ENCODE measurements around the gene TTC9.

- TF ChIP-seq NR1H2 (CRISPR knock-in tag; IDR thresholded peaks at IDR 0.05) (no peak), GABPB1 (CRISPR knock-in tag; IDR thresholded peaks at IDR 0.05) (no peak), HMGXB4 (CRISPR knock-in tag; IDR thresholded peaks at IDR 0.05) (no peak), JUN (CRISPR knock-in tag; IDR thresholded peaks at IDR 0.05) (no peak), CREM (CRISPR knock-in tag; IDR thresholded peaks at IDR 0.05) (no peak), ZBTB21 (CRISPR knock-in tag; IDR thresholded peaks at IDR 0.05; ENCODE audit: borderline replicate concordance) (no peak), CBFB (CRISPR knock-in tag; IDR thresholded peaks at IDR 0.05; ENCODE audit: low read depth) (no peak), CDX4 (CRISPR knock-in tag; IDR thresholded peaks at IDR 0.05; ENCODE audit: borderline replicate concordance) (no peak)
- TF ChIP-seq, protein P1, sequence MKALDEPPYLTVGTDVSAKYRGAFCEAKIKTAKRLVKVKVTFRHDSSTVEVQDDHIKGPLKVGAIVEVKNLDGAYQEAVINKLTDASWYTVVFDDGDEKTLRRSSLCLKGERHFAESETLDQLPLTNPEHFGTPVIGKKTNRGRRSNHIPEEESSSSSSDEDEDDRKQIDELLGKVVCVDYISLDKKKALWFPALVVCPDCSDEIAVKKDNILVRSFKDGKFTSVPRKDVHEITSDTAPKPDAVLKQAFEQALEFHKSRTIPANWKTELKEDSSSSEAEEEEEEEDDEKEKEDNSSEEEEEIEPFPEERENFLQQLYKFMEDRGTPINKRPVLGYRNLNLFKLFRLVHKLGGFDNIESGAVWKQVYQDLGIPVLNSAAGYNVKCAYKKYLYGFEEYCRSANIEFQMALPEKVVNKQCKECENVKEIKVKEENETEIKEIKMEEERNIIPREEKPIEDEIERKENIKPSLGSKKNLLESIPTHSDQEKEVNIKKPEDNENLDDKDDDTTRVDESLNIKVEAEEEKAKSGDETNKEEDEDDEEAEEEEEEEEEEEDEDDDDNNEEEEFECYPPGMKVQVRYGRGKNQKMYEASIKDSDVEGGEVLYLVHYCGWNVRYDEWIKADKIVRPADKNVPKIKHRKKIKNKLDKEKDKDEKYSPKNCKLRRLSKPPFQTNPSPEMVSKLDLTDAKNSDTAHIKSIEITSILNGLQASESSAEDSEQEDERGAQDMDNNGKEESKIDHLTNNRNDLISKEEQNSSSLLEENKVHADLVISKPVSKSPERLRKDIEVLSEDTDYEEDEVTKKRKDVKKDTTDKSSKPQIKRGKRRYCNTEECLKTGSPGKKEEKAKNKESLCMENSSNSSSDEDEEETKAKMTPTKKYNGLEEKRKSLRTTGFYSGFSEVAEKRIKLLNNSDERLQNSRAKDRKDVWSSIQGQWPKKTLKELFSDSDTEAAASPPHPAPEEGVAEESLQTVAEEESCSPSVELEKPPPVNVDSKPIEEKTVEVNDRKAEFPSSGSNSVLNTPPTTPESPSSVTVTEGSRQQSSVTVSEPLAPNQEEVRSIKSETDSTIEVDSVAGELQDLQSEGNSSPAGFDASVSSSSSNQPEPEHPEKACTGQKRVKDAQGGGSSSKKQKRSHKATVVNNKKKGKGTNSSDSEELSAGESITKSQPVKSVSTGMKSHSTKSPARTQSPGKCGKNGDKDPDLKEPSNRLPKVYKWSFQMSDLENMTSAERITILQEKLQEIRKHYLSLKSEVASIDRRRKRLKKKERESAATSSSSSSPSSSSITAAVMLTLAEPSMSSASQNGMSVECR (CRISPR knock-in tag; IDR thresholded peaks at IDR 0.05; ENCODE audit: borderline replicate concordance), result no peak
- TF ChIP-seq, protein P2, sequence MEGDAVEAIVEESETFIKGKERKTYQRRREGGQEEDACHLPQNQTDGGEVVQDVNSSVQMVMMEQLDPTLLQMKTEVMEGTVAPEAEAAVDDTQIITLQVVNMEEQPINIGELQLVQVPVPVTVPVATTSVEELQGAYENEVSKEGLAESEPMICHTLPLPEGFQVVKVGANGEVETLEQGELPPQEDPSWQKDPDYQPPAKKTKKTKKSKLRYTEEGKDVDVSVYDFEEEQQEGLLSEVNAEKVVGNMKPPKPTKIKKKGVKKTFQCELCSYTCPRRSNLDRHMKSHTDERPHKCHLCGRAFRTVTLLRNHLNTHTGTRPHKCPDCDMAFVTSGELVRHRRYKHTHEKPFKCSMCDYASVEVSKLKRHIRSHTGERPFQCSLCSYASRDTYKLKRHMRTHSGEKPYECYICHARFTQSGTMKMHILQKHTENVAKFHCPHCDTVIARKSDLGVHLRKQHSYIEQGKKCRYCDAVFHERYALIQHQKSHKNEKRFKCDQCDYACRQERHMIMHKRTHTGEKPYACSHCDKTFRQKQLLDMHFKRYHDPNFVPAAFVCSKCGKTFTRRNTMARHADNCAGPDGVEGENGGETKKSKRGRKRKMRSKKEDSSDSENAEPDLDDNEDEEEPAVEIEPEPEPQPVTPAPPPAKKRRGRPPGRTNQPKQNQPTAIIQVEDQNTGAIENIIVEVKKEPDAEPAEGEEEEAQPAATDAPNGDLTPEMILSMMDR (IDR thresholded peaks at IDR 0.05), result no peak
Observed at GRCh38 chr14:70648346-70648745, 6.6 kb downstream of the TTC9 start.

Measured in WTC11 (cell line).